HEK293 (cell line): ENCODE results near the gene PAPOLB.

Experiments
- CTCF ChIA-PET: fragments of 350-600 bp; formaldehyde crosslinking; extraction: SDS; loops from one replicate; lab custom pipeline; 2021; ENCODE audit warnings: antibody characterized with exemption; lab: Yijun Ruan, JAX
- POLR2A ChIA-PET: fragments of 300-600 bp; formaldehyde crosslinking; extraction: SDS; loops from one replicate; lab custom pipeline; 2020; ENCODE audit warnings: antibody characterized with exemption, inconsistent platforms; lab: Yijun Ruan, JAX
- H3K27ac ChIP-seq: fragments of 200-500 bp; sonication (Bioruptor generic); 2 replicates; pipeline ENCODE4 v1.5.1; 2014; ENCODE audit warnings: low read depth, low read length, control low read depth, inconsistent platforms; ENCODE audit errors: extremely low read depth
- H3K36me3 ChIP-seq, 2 experiments: fragments of 200-500 bp in 1 of 2; sonication (Bioruptor generic) in 1 of 2; 1 replicate in 1 of 2; 2 replicates in 1 of 2; pipeline ENCODE4 v1.5.1; 2014 to 2017; ENCODE audit warnings: inconsistent platforms in 2 of 2, low read length in 2 of 2; ENCODE audit not compliant: control insufficient read depth in 2 of 2, insufficient read depth in 1 of 2
- H3K4me1 ChIP-seq: fragments of 200-500 bp; sonication (Bioruptor generic); 2 replicates; pipeline ENCODE4 v1.5.1; 2014; ENCODE audit warnings: mild to moderate bottlenecking, low read length, inconsistent platforms; ENCODE audit not compliant: control insufficient read depth, insufficient read depth
- H3K4me3 ChIP-seq: 2 replicates; pipeline ENCODE4 v1.5.1; 2011; ENCODE audit warnings: low read depth, mild to moderate bottlenecking, control low read depth, low read length, moderate library complexity
- H3K9me3 ChIP-seq: fragments of 200-500 bp; sonication (Bioruptor generic); 2 replicates; pipeline ENCODE4 v1.5.1; 2014; ENCODE audit warnings: low read depth, low read length, inconsistent platforms; ENCODE audit not compliant: control insufficient read depth, insufficient read depth
- HOXD13 ChIP-seq: sonication (generic); formaldehyde crosslinking; IDR thresholded peaks from 2 replicates; pipeline ENCODE4 v1.8.0; 2022; ENCODE audit warnings: missing genetic modification reagents, borderline replicate concordance
- IKZF3 ChIP-seq: fragments of 450-650 bp; IDR thresholded peaks from 2 replicates; pipeline ENCODE4 v1.5.0; 2018; ENCODE audit warnings: missing biosample characterization, mild to moderate bottlenecking, missing genetic modification characterization, moderate library complexity
- KLF10 ChIP-seq: fragments of 450-650 bp; IDR thresholded peaks from 2 replicates; pipeline ENCODE4 v1.5.1; 2018; ENCODE audit warnings: missing biosample characterization, mild to moderate bottlenecking, missing genetic modification characterization
- OVOL3 ChIP-seq: fragments of 450-650 bp; formaldehyde crosslinking; IDR thresholded peaks from 2 replicates; pipeline ENCODE4 v1.5.1; 2016; ENCODE audit warnings: missing biosample characterization, missing genetic modification characterization
- SCRT2 ChIP-seq: fragments of 450-650 bp; formaldehyde crosslinking; IDR thresholded peaks from 2 replicates; pipeline ENCODE4 v1.5.1; 2016; ENCODE audit warnings: missing biosample characterization, missing genetic modification characterization
- WT1 ChIP-seq: fragments of 450-650 bp; formaldehyde crosslinking; IDR thresholded peaks from 2 replicates; pipeline ENCODE4 v1.5.1; 2016; ENCODE audit warnings: missing biosample characterization, missing genetic modification characterization
- YY1 ChIP-seq: fragments of 450-650 bp; formaldehyde crosslinking; IDR thresholded peaks from 2 replicates; pipeline ENCODE4 v1.5.1; 2018; ENCODE audit warnings: missing biosample characterization, missing genetic modification characterization
- ZBTB48 ChIP-seq: fragments of 450-650 bp; formaldehyde crosslinking; IDR thresholded peaks from 2 replicates; pipeline ENCODE4 v1.5.1; 2016; ENCODE audit warnings: missing biosample characterization, missing genetic modification characterization
- ZFHX2 ChIP-seq: fragments of 450-650 bp; formaldehyde crosslinking; conservative IDR thresholded peaks from 2 replicates; pipeline ENCODE4 v1.5.1; 2016; ENCODE audit warnings: missing biosample characterization, missing genetic modification characterization
- ZFP69B ChIP-seq: fragments of 450-650 bp; formaldehyde crosslinking; IDR thresholded peaks from 2 replicates; pipeline ENCODE4 v1.5.1; 2016; ENCODE audit warnings: missing biosample characterization, missing genetic modification characterization
- ZNF175 ChIP-seq: fragments of 450-650 bp; formaldehyde crosslinking; IDR thresholded peaks from 2 replicates; pipeline ENCODE4 v1.5.1; 2016; ENCODE audit warnings: missing biosample characterization, missing genetic modification characterization
- ZNF184 ChIP-seq: fragments of 450-650 bp; IDR thresholded peaks from 2 replicates; pipeline ENCODE4 v1.5.1; 2018; ENCODE audit warnings: missing biosample characterization, mild to moderate bottlenecking, missing genetic modification characterization
- ZNF311 ChIP-seq: fragments of 450-650 bp; formaldehyde crosslinking; IDR thresholded peaks from 2 replicates; pipeline ENCODE4 v1.5.1; 2017; ENCODE audit warnings: missing biosample characterization, missing genetic modification characterization, borderline replicate concordance
- ZNF391 ChIP-seq: fragments of 450-650 bp; formaldehyde crosslinking; IDR thresholded peaks from 2 replicates; pipeline ENCODE4 v1.5.1; 2016; ENCODE audit warnings: low read depth, missing biosample characterization, missing genetic modification characterization, borderline replicate concordance
- ZNF416 ChIP-seq: fragments of 450-650 bp; formaldehyde crosslinking; IDR thresholded peaks from 2 replicates; pipeline ENCODE4 v1.5.1; 2016; ENCODE audit warnings: missing biosample characterization, missing genetic modification characterization
- ZNF48 ChIP-seq: fragments of 450-650 bp; formaldehyde crosslinking; IDR thresholded peaks from 2 replicates; pipeline ENCODE4 v1.5.1; 2016; ENCODE audit warnings: missing biosample characterization, missing genetic modification characterization
- ZNF560 ChIP-seq: fragments of 450-650 bp; formaldehyde crosslinking; IDR thresholded peaks from 2 replicates; pipeline ENCODE4 v1.5.1; 2017; ENCODE audit warnings: missing biosample characterization, missing genetic modification characterization, borderline replicate concordance
- ZNF629 ChIP-seq: fragments of 450-650 bp; formaldehyde crosslinking; IDR thresholded peaks from 2 replicates; pipeline ENCODE4 v1.5.1; 2017; ENCODE audit warnings: missing biosample characterization, missing genetic modification characterization
- ZNF664 ChIP-seq: fragments of 450-650 bp; formaldehyde crosslinking; IDR thresholded peaks from 2 replicates; pipeline ENCODE4 v1.5.1; 2016; ENCODE audit warnings: missing biosample characterization, missing genetic modification characterization
- ZNF677 ChIP-seq: fragments of 450-650 bp; IDR thresholded peaks from 2 replicates; pipeline ENCODE4 v1.5.0; 2018; ENCODE audit warnings: missing biosample characterization, mild to moderate bottlenecking, missing genetic modification characterization, moderate library complexity
- ZNF837 ChIP-seq: fragments of 450-650 bp; formaldehyde crosslinking; IDR thresholded peaks from 2 replicates; pipeline ENCODE4 v1.5.1; 2016; ENCODE audit warnings: missing biosample characterization, missing genetic modification characterization
- TF ChIP-seq, protein P1 (sequence below): fragments of 450-650 bp; formaldehyde crosslinking; IDR thresholded peaks from 2 replicates; pipeline ENCODE4 v1.5.1; 2016; ENCODE audit warnings: missing biosample characterization, missing genetic modification characterization
- TF ChIP-seq, protein P2 (sequence below): fragments of 450-650 bp; formaldehyde crosslinking; IDR thresholded peaks from 2 replicates; pipeline ENCODE4 v1.5.1; 2017; ENCODE audit warnings: missing biosample characterization, missing genetic modification characterization
- TF ChIP-seq, protein P3 (sequence below): fragments of 450-650 bp; formaldehyde crosslinking; IDR thresholded peaks from 2 replicates; pipeline ENCODE4 v1.5.1; 2017; ENCODE audit warnings: missing biosample characterization, missing genetic modification characterization
- TF ChIP-seq, protein P4 (sequence below): fragments of 450-650 bp; formaldehyde crosslinking; IDR thresholded peaks from 2 replicates; pipeline ENCODE4 v1.5.1; 2016; ENCODE audit warnings: missing biosample characterization, missing genetic modification characterization, low read depth

PAPOLB gene

DNA sequence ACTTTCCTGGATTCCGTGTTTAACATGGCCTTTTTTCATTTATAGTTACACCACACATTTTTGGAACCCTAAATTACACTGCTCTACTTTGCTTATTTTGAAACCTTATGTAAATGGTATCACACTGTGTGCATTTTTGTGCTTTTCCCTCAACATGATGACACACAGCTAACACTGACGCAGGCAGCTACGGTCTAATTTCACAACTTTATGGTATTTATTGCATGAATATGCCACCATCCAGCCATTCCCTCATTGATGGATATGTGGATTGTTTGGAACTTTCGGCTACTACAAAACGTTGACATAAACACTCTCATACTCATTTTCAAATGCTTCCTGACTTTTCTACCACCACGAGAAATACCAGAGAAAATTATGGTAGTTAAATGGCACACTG lies 6.9 kb downstream of the PAPOLB start:
- TF ChIP-seq IKZF3 (tag by site-specific recombination) (no peak), YY1 (tag by site-specific recombination) (no peak), ZNF416 (tag by site-specific recombination) (no peak), KLF10 (tag by site-specific recombination) (no peak), SCRT2 (tag by site-specific recombination) (no peak), ZNF391 (no peak), ZBTB48 (tag by site-specific recombination) (no peak), ZNF48 (tag by site-specific recombination) (no peak), ZNF677 (tag by site-specific recombination) (no peak), ZFP69B (tag by site-specific recombination) (no peak), ZNF629 (tag by site-specific recombination) (no peak), ZNF837 (tag by site-specific recombination) (no peak), ZNF311 (tag by site-specific recombination) (no peak), ZNF175 (tag by site-specific recombination) (no peak), ZNF184 (no peak), WT1 (tag by site-specific recombination) (no peak)
- TF ChIP-seq, protein P1, sequence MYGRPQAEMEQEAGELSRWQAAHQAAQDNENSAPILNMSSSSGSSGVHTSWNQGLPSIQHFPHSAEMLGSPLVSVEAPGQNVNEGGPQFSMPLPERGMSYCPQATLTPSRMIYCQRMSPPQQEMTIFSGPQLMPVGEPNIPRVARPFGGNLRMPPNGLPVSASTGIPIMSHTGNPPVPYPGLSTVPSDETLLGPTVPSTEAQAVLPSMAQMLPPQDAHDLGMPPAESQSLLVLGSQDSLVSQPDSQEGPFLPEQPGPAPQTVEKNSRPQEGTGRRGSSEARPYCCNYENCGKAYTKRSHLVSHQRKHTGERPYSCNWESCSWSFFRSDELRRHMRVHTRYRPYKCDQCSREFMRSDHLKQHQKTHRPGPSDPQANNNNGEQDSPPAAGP (tag by site-specific recombination): no peak
- TF ChIP-seq, protein P2, sequence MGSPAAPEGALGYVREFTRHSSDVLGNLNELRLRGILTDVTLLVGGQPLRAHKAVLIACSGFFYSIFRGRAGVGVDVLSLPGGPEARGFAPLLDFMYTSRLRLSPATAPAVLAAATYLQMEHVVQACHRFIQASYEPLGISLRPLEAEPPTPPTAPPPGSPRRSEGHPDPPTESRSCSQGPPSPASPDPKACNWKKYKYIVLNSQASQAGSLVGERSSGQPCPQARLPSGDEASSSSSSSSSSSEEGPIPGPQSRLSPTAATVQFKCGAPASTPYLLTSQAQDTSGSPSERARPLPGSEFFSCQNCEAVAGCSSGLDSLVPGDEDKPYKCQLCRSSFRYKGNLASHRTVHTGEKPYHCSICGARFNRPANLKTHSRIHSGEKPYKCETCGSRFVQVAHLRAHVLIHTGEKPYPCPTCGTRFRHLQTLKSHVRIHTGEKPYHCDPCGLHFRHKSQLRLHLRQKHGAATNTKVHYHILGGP (tag by site-specific recombination): no peak
- TF ChIP-seq, protein P3, sequence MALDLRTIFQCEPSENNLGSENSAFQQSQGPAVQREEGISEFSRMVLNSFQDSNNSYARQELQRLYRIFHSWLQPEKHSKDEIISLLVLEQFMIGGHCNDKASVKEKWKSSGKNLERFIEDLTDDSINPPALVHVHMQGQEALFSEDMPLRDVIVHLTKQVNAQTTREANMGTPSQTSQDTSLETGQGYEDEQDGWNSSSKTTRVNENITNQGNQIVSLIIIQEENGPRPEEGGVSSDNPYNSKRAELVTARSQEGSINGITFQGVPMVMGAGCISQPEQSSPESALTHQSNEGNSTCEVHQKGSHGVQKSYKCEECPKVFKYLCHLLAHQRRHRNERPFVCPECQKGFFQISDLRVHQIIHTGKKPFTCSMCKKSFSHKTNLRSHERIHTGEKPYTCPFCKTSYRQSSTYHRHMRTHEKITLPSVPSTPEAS (tag by site-specific recombination): no peak
- TF ChIP-seq, protein P4, sequence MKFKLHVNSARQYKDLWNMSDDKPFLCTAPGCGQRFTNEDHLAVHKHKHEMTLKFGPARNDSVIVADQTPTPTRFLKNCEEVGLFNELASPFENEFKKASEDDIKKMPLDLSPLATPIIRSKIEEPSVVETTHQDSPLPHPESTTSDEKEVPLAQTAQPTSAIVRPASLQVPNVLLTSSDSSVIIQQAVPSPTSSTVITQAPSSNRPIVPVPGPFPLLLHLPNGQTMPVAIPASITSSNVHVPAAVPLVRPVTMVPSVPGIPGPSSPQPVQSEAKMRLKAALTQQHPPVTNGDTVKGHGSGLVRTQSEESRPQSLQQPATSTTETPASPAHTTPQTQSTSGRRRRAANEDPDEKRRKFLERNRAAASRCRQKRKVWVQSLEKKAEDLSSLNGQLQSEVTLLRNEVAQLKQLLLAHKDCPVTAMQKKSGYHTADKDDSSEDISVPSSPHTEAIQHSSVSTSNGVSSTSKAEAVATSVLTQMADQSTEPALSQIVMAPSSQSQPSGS (tag by site-specific recombination): no peak
- ChIA-PET CTCF (no interaction called here), POLR2A (no interaction called here)
- Histone ChIP-seq H3K27ac (no peak overlapping the region), H3K4me3 (no peak overlapping the region), H3K36me3 (no peaks in the 10 kb centered on the region), H3K4me1 (no peaks in the 10 kb centered on the region), H3K9me3 (no peaks in the 10 kb centered on the region)

DNA sequence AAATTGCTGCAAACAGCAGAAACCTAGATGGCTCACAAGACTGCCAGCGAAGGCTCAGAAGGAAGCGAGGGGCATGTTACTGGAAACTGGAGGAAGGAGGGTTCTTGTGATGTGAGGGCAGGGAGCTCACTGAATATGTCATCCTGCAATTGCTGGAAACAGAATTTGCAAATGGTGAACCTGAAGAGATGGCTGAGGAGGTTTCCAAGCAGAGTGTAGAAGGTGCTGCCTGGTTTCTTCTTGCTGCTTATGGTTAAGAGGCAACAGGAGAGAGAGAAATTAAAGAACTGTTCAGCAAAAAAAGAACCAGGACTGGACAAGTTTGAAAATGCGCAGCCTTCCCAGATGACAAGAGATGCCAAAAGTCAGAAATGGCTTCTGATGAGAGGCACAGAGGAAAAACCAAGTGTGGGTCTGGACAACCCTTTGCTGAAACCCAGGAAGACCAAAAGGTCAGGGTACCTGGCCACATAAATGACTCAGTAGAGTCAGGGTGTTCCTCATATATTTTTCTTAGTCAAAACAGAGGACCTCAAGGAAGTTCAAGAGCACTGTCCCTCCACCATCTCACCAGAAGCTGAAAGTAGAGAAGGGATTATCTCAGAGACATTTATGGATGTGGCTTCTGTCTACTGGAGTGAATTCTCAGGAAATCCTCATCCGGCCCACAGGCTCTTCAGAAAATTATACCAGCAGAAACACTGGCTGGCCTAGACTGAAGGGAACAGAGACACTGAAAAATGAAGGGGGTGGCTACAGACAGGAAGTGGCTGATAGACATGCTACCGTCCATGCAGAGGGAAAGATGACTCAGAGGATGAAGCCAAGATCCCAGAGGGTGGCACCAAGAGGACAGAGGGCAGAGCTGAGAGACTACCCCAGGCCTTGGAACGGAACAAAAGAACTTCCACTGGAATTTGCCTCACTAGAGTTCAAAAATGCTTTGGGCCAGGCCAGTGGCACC lies 10.1 kb downstream of the PAPOLB start:
- H3K4me1 ChIP-seq: no peaks in the 10 kb centered on the region
- POLR2A ChIA-PET: no interaction called here
- H3K27ac ChIP-seq: no peak overlapping the region
- CTCF ChIA-PET: interaction anchor here (4.6 kb wide), 1 partner anchor 31 kb away, joined by 34 read pairs; the partner anchor contains the start of gene RADIL
- no peak overlapping the region for H3K4me3 ChIP-seq
- H3K9me3 ChIP-seq: no peaks in the 10 kb centered on the region
- no peaks in the 10 kb centered on the region for H3K36me3 ChIP-seq
- TF ChIP-seq ZNF560 (tag by site-specific recombination): no peak
- no peak for TF ChIP-seq HOXD13
- TF ChIP-seq, protein P2 (tag by site-specific recombination): no peak
- TF ChIP-seq OVOL3 (tag by site-specific recombination): no peak
- no peak for TF ChIP-seq ZNF664 (tag by site-specific recombination)
- no peak for TF ChIP-seq ZFHX2
